Colonic mucosa (tissue), 4 donors: Measurements from ENCODE around the gene ZNF3. TPM values are rescaled to one million over a fixed set of nuclear protein-coding genes. Genes with fewer than 3 reads are reported as not detected.

Experiments used
- DNase-seq: peaks from one replicate; pipeline ENCODE4 v3.0.0-alpha.2; 2020
- H3K27ac ChIP-seq: fragments of 200-600 bp; one replicate; pipeline ENCODE4 v1.8.0; 2021
- H3K27me3 ChIP-seq: fragments of 200-600 bp; one replicate; pipeline ENCODE4 v1.8.0; 2021
- H3K36me3 ChIP-seq: fragments of 200-600 bp; one replicate; pipeline ENCODE4 v1.8.0; 2021
- H3K4me1 ChIP-seq: fragments of 200-600 bp; one replicate; pipeline ENCODE4 v1.8.0; 2021; ENCODE audit warnings: mild to moderate bottlenecking
- H3K4me3 ChIP-seq: fragments of 200-600 bp; one replicate; pipeline ENCODE4 v1.8.0; 2021
- H3K9ac ChIP-seq, 2 donors: one replicate each; pipeline ENCODE4 v1.7.0; 2013; ENCODE audit warnings: control low read depth in 2 of 2, low read depth in 2 of 2, low read length in 2 of 2
- H3K9me3 ChIP-seq: fragments of 200-600 bp; one replicate; pipeline ENCODE4 v1.8.0; 2021
- CTCF ChIP-seq: fragments of 200-600 bp; IDR thresholded peaks from one replicate; pipeline ENCODE4 v1.8.0; 2022; ENCODE audit warnings: antibody characterized with exemption, mild to moderate bottlenecking
- intact Hi-C: fragments of 100-400 bp; cut with DNase I; formaldehyde crosslinking; loops from one replicate; pipeline ENCODE4 v1.14.1; 2022
- total RNA-seq, 2 donors: library from RNA; stranded (reverse); fragmentation: NEBNext Ultra II Directional in 1 of 2; extraction: Animal tissue kit (Norgen Biotek cat#: 25700) in 1 of 2; gene quantifications; one replicate each; pipeline ENCODE4 v1.2.1, GENCODE V29; 2021
- donor health status: healthy.
- donor health status: DM: no; HTN: no; CAD: no.
- donor health status: DM: no; HTN: no; CAD: no.

ZNF3 gene
- total RNA-seq, 2 donors from 2014 or later = 30.1 to 31.9 TPM

GRCh38 chr7:100111914-100112313 is 30.4 kb upstream of the ZNF3 start:
- intact Hi-C loops = no loop called here
- Histone ChIP-seq H3K9me3 (no peaks in the 10 kb centered on the region), H3K4me1 (no peaks in the 10 kb centered on the region), H3K27ac (no peak overlapping the region), H3K4me3 (no peak overlapping the region), H3K36me3 (no peaks in the 10 kb centered on the region), H3K9ac (no peak overlapping the region), H3K27me3 (no peaks in the 10 kb centered on the region)
- no peak for TF ChIP-seq CTCF
- DNase-seq = no peak

GRCh38 chr7:100111156-100111555 is 29.6 kb upstream of the ZNF3 start:
- no peak for DNase-seq
- Histone ChIP-seq H3K4me1 (no peaks in the 10 kb centered on the region), H3K4me3 (no peak overlapping the region), H3K27ac (no peak overlapping the region), H3K27me3 (no peaks in the 10 kb centered on the region), H3K9me3 (no peaks in the 10 kb centered on the region), H3K9ac (no peak overlapping the region), H3K36me3 (no peaks in the 10 kb centered on the region)
- intact Hi-C loops = no loop called here
- TF ChIP-seq CTCF = no peak

GRCh38 chr7:100109521-100110163 is 28.1 kb upstream of the ZNF3 start:
- H3K27me3 ChIP-seq = no peaks in the 10 kb centered on the region
- H3K9me3 ChIP-seq = no peaks in the 10 kb centered on the region
- H3K36me3 ChIP-seq = no peaks in the 10 kb centered on the region
- no peaks in the 10 kb centered on the region for H3K4me1 ChIP-seq
- no peak overlapping the region for H3K9ac ChIP-seq
- TF ChIP-seq CTCF = no peak
- DNase-seq = no peak
- H3K4me3 ChIP-seq = no peak overlapping the region
- intact Hi-C loops = no loop called here
- H3K27ac ChIP-seq = no peak overlapping the region

- no peak for TF ChIP-seq CTCF
- Histone ChIP-seq H3K27me3 (no peaks in the 10 kb centered on the region), H3K4me3 (no peak overlapping the region), H3K27ac (no peak overlapping the region), H3K9ac (no peak overlapping the region), H3K9me3 (no peaks in the 10 kb centered on the region), H3K4me1 (no peaks in the 10 kb centered on the region), H3K36me3 (no peaks in the 10 kb centered on the region)
- intact Hi-C loops = no loop called here
- DNase-seq = no peak
Observed at GRCh38 chr7:100107890-100108289, 26.4 kb upstream of the ZNF3 start.

GRCh38 chr7:100107125-100107737 is 25.7 kb upstream of the ZNF3 start:
- intact Hi-C loops = no loop called here
- no peak for DNase-seq
- no peaks in the 10 kb centered on the region for H3K36me3 ChIP-seq
- H3K27me3 ChIP-seq = no peaks in the 10 kb centered on the region
- no peak overlapping the region for H3K27ac ChIP-seq
- no peak overlapping the region for H3K9ac ChIP-seq
- TF ChIP-seq CTCF = no peak
- no peak overlapping the region for H3K4me3 ChIP-seq
- no peaks in the 10 kb centered on the region for H3K9me3 ChIP-seq
- no peaks in the 10 kb centered on the region for H3K4me1 ChIP-seq
